ENCODE measurements around the gene ENPP7. TPM values are rescaled to one million over a fixed set of nuclear protein-coding genes. Genes with fewer than 3 reads are reported as not detected.

ENPP7 gene
- total RNA-seq, 6 donors from 2014 or later, result 0.27 TPM; not detected in 5

GRCh38 chr17:79721993-79722671 is 8.6 kb upstream of the ENPP7 start:
- peak in 1 of 2 donors; percentile 12 for DNase-seq
- Histone ChIP-seq H3K4me1 (no peaks in the 10 kb centered on the region), H3K27me3 (no peaks in the 10 kb centered on the region), H3K9me3 (no peaks in the 10 kb centered on the region), H3K27ac (no peak overlapping the region), H3K36me3 (no peaks in the 10 kb centered on the region), H3K4me3 (no peak overlapping the region)
- no peak for TF ChIP-seq EP300 (IDR thresholded peaks at IDR 0.05)
- no peak for TF ChIP-seq POLR2A (IDR thresholded peaks at IDR 0.05)
- no peak for TF ChIP-seq CTCF (IDR thresholded peaks at IDR 0.05)
- no peak for TF ChIP-seq POLR2AphosphoS5 (IDR thresholded peaks at IDR 0.05)
- WGBS, 2 donors, result 48 to 60% methylated on average over 9 to 10 of the region's 10 CpGs
- ATAC-seq (ENCODE audit: low FRiP score in 2 of 2), result peak in 1 of 2 donors; percentile 22

GRCh38 chr17:79722787-79723186 is 8.0 kb upstream of the ENPP7 start:
- TF ChIP-seq POLR2AphosphoS5 (IDR thresholded peaks at IDR 0.05) (no peak), EP300 (IDR thresholded peaks at IDR 0.05) (no peak), POLR2A (IDR thresholded peaks at IDR 0.05) (no peak), CTCF (IDR thresholded peaks at IDR 0.05) (no peak)

GRCh38 chr17:79728169-79728907 is 2.4 kb upstream of the ENPP7 start:
- H3K4me3 ChIP-seq, result peak overlapping the region; percentile 31 to 53 (median 45)
- DNase-seq, result peak; percentile 66 to 95
- no peaks in the 10 kb centered on the region for H3K36me3 ChIP-seq
- no peaks in the 10 kb centered on the region for H3K9me3 ChIP-seq
- ATAC-seq (ENCODE audit: low FRiP score in 2 of 2), result peak; percentile 70 to 91
- H3K4me1 ChIP-seq, result peaks cover 5 to 16% (median 9%) of the 10 kb centered on the region in 4 donors
- WGBS, 2 donors, result 24 to 52% methylated on average over 13 to 22 of the region's 22 CpGs
- no peaks in the 10 kb centered on the region for H3K27me3 ChIP-seq
- TF ChIP-seq CTCF (IDR thresholded peaks at IDR 0.05), result no peak
- no peak for TF ChIP-seq POLR2AphosphoS5 (IDR thresholded peaks at IDR 0.05)
- TF ChIP-seq EP300 (IDR thresholded peaks at IDR 0.05), result no peak
- no peak for TF ChIP-seq POLR2A (IDR thresholded peaks at IDR 0.05)
- no peak overlapping the region for H3K27ac ChIP-seq

More at GRCh38 chr17:79722787-79723186, 8.0 kb upstream of the ENPP7 start:
- no peak for DNase-seq
- Histone ChIP-seq H3K4me3 (no peak overlapping the region), H3K4me1 (no peaks in the 10 kb centered on the region), H3K27ac (no peak overlapping the region), H3K9me3 (no peaks in the 10 kb centered on the region), H3K36me3 (no peaks in the 10 kb centered on the region), H3K27me3 (no peaks in the 10 kb centered on the region)
- ATAC-seq (ENCODE audit: low FRiP score in 2 of 2), result no peak
- 83 to 89% methylated on average over 10 of the region's 10 CpGs for WGBS, 2 donors

DNA sequence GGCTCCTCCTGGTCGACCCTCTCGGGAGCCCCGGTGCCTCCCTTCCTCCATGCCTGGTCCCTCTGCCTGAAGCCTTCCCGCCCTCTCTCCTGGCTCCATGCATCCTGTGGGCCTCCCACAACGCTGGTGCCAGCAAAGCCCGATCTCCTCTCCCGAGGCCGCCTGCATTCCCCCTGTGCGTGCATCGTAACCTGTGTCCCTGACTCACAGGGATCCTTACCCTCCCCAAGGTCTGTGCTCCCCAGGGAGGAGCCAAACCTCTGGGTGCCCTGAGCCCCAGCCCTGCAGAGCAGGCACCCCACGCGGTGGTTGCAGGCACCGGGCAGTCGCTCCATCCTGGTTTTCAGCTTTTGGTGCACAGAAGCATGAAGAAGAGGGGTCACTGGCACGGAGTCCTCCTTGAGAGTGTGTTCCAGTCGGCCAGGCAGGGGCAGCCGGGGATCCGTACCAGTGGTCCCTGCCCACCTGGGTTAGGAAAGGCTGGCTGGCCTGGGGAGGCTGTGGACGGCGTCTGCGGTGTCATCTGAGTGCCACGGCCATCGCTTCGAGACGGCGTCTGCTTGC is 1.8 kb upstream of the ENPP7 start:
- no peaks in the 10 kb centered on the region for H3K27me3 ChIP-seq
- DNase-seq, result peak in 1 of 2 donors; percentile 67
- H3K27ac ChIP-seq, result no peak overlapping the region
- peak overlapping the region in 3 of 4 donors; percentile 31 to 53 (median 47) for H3K4me3 ChIP-seq
- H3K36me3 ChIP-seq, result no peaks in the 10 kb centered on the region
- no peak for ATAC-seq (ENCODE audit: low FRiP score in 2 of 2)
- no peaks in the 10 kb centered on the region for H3K9me3 ChIP-seq
- H3K4me1 ChIP-seq, result peaks cover 5 to 20% (median 9%) of the 10 kb centered on the region in 4 donors
- no peak for TF ChIP-seq POLR2A (IDR thresholded peaks at IDR 0.05)
- WGBS, 2 donors, result 46 to 85% methylated on average over 8 to 23 of the region's 26 CpGs

- Histone ChIP-seq H3K27me3 (no peaks in the 10 kb centered on the region), H3K9me3 (no peaks in the 10 kb centered on the region), H3K4me1 (peaks cover 5 to 20% (median 9%) of the 10 kb centered on the region in 4 donors), H3K4me3 (no peak overlapping the region), H3K36me3 (no peaks in the 10 kb centered on the region), H3K27ac (no peak overlapping the region)
- ATAC-seq (ENCODE audit: low FRiP score in 2 of 2) (no peak), DNase-seq (peak in 1 of 2 donors; percentile 62)
- no peak for TF ChIP-seq POLR2AphosphoS5 (IDR thresholded peaks at IDR 0.05)
- WGBS, 2 donors, result 86 to 92% methylated on average over 12 of the region's 12 CpGs
These were observed 982 bp upstream of the ENPP7 start for GRCh38 chr17:79729761-79730160.
